HG02798 (cell line): Measurements from ENCODE around the gene FARS2.

Experiments used
- ATAC-seq: cut with Tn5 transposase; IDR thresholded peaks from one replicate; pipeline ENCODE4 v1.9.1; 2021; ENCODE audit warnings: mild to moderate bottlenecking; ENCODE audit not compliant: unreplicated experiment, poor library complexity

Gene FARS2

GRCh38 chr6:5518936-5519491 is 257.7 kb downstream of the FARS2 start:
- no peak for ATAC-seq

GRCh38 chr6:5520796-5521195 is 259.5 kb downstream of the FARS2 start:
- no peak for ATAC-seq

- no peak for ATAC-seq
These were observed 260.0 kb downstream of the FARS2 start for GRCh38 chr6:5521322-5521721.

- no peak for ATAC-seq
These were observed 260.8 kb downstream of the FARS2 start for GRCh38 chr6:5522147-5522546.

- no peak for ATAC-seq
These were observed 262.8 kb downstream of the FARS2 start for GRCh38 chr6:5524110-5524509.

- no peak for ATAC-seq
These were observed 263.9 kb downstream of the FARS2 start for GRCh38 chr6:5525209-5525608.

- ATAC-seq: no peak
These were observed 267.7 kb downstream of the FARS2 start for GRCh38 chr6:5529015-5529414.

GRCh38 chr6:5529733-5530132 is 268.4 kb downstream of the FARS2 start:
- no peak for ATAC-seq

GRCh38 chr6:5531161-5531560 is 269.8 kb downstream of the FARS2 start:
- ATAC-seq: no peak

- ATAC-seq: no peak
These were observed 270.6 kb downstream of the FARS2 start for GRCh38 chr6:5531853-5532375.

GRCh38 chr6:5532941-5533340 is 271.6 kb downstream of the FARS2 start:
- ATAC-seq: no peak

- no peak for ATAC-seq
These were observed 273.3 kb downstream of the FARS2 start for GRCh38 chr6:5534643-5535042.

- ATAC-seq: no peak
These were observed 275.3 kb downstream of the FARS2 start for GRCh38 chr6:5536644-5537043.

GRCh38 chr6:5537132-5537531 is 275.8 kb downstream of the FARS2 start:
- no peak for ATAC-seq

- ATAC-seq: no peak
These were observed 276.7 kb downstream of the FARS2 start for GRCh38 chr6:5537967-5538366.

GRCh38 chr6:5540370-5540769 is 279.1 kb downstream of the FARS2 start:
- ATAC-seq: no peak

GRCh38 chr6:5541025-5541424 is 279.7 kb downstream of the FARS2 start:
- no peak for ATAC-seq

- ATAC-seq: no peak
These were observed 280.6 kb downstream of the FARS2 start for GRCh38 chr6:5541751-5542432.

- no peak for ATAC-seq
These were observed 286.2 kb downstream of the FARS2 start for GRCh38 chr6:5547556-5547955.

- ATAC-seq: no peak
These were observed 289.3 kb downstream of the FARS2 start for GRCh38 chr6:5550631-5551030.

GRCh38 chr6:5552243-5552642 is 290.9 kb downstream of the FARS2 start:
- ATAC-seq: no peak

GRCh38 chr6:5553767-5554166 is 292.5 kb downstream of the FARS2 start:
- no peak for ATAC-seq
